ENCODE measurements around the gene GRK3. TPM values are rescaled to one million over a fixed set of nuclear protein-coding genes. Genes with fewer than 3 reads are reported as not detected.

Gene GRK3
- total and polyA plus RNA-seq, 2 donors (not counting 3 experiments of a cell fraction or from before 2014, with no cell fraction given): 0.68 to 4.4 TPM

DNA sequence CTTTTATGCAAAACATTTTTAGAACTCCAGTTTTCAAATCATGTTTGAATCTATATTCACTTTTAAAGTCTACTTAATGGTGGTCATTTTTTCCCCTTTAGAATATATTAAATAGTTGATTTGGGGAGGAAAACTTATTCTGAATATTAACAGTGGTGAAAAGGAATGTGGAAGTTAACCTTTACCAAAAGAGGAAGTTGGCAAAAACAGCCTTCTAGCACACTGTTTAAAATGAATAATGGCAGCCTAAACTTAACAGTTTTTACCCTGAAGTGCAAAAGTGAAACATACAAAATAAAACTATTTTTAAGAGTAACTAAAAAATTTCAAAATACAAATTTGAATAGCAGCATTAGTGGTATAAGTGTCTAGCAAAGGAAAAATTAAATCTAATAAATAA is 86.4 kb downstream of the GRK3 start:
- TF ChIP-seq MYC (IDR thresholded peaks at IDR 0.05; ENCODE audit: low read depth, low read length) (no peak), MAX (IDR thresholded peaks at IDR 0.05; ENCODE audit: insufficient read depth, insufficient read length) (no peak), EZH2 (IDR thresholded peaks at IDR 0.05; ENCODE audit: borderline replicate concordance, low read depth, low read length, severe bottlenecking) (no peak), POLR2A (IDR thresholded peaks at IDR 0.05; ENCODE audit: low read depth, low read length) (no peak), JUN (IDR thresholded peaks at IDR 0.05; ENCODE audit: borderline replicate concordance, insufficient read depth, insufficient read length, low read depth) (no peak), POLR2AphosphoS5 (IDR thresholded peaks at IDR 0.05; ENCODE audit: insufficient read depth, low read depth, low read length) (no peak), GATA2 (IDR thresholded peaks at IDR 0.05; ENCODE audit: insufficient read depth, insufficient read length, low read depth, low read length) (no peak), FOS (IDR thresholded peaks at IDR 0.05; ENCODE audit: borderline replicate concordance, insufficient read depth, low read length) (no peak)
- TF ChIP-seq, protein P1, sequence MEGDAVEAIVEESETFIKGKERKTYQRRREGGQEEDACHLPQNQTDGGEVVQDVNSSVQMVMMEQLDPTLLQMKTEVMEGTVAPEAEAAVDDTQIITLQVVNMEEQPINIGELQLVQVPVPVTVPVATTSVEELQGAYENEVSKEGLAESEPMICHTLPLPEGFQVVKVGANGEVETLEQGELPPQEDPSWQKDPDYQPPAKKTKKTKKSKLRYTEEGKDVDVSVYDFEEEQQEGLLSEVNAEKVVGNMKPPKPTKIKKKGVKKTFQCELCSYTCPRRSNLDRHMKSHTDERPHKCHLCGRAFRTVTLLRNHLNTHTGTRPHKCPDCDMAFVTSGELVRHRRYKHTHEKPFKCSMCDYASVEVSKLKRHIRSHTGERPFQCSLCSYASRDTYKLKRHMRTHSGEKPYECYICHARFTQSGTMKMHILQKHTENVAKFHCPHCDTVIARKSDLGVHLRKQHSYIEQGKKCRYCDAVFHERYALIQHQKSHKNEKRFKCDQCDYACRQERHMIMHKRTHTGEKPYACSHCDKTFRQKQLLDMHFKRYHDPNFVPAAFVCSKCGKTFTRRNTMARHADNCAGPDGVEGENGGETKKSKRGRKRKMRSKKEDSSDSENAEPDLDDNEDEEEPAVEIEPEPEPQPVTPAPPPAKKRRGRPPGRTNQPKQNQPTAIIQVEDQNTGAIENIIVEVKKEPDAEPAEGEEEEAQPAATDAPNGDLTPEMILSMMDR (IDR thresholded peaks at IDR 0.05; ENCODE audit: extremely low read depth in 1 of 2, insufficient read depth in 1 of 2, low read depth in 1 of 2, low read length in 2 of 2): no peak
- FAIRE-seq: no peak
- CTCF ChIA-PET: no interaction called here

More for the DNA sequence above, 86.4 kb downstream of the GRK3 start:
- no peak for DNase-seq (ENCODE audit: low read depth, low spot score)
- POLR2A ChIA-PET: no interaction called here
- H3K79me2 ChIP-seq (ENCODE audit: control insufficient read depth, insufficient read depth, low read length): no peaks in the 10 kb centered on the region
- dilution Hi-C loops (cut with MboI; ENCODE audit: extremely low pct_ligation_motif_present, low sequenced_read_pairs) (no loop called here), intact Hi-C loops (cut with micrococcal nuclease) (no loop called here)
- H3K4me2 ChIP-seq (ENCODE audit: insufficient read depth, low read length): no peak overlapping the region
- H4K20me1 ChIP-seq (replicated peaks; ENCODE audit: control insufficient read depth, extremely low read depth, insufficient read depth, low read length): no peaks in the 10 kb centered on the region
- H3K27ac ChIP-seq (ENCODE audit: insufficient read depth, low read depth, low read length): no peak overlapping the region
- no peaks in the 10 kb centered on the region for H3K4me1 ChIP-seq (ENCODE audit: control insufficient read depth, extremely low read depth, insufficient read depth, low read length)
- H3K4me3 ChIP-seq (replicated peaks in 1 of 3; ENCODE audit: insufficient read depth in 1 of 3, low read depth in 1 of 3, low read length in 3 of 3): no peak overlapping the region
- no TSS peak for BruUV-seq (replicated peaks)
- H3K9ac ChIP-seq (replicated peaks; ENCODE audit: extremely low read depth, insufficient read depth, low read length): no peak overlapping the region
- H3K36me3 ChIP-seq (ENCODE audit: control insufficient read depth in 2 of 2, extremely low read depth in 1 of 2, insufficient read depth in 2 of 2, low read length in 2 of 2): no peaks in the 10 kb centered on the region
- H3K9me3 ChIP-seq (replicated peaks; ENCODE audit: control insufficient read depth, insufficient read depth, low read length): no peaks in the 10 kb centered on the region
- H3K27me3 ChIP-seq (ENCODE audit: control insufficient read depth in 2 of 2, insufficient read depth in 2 of 2, low read length in 2 of 2): no peaks in the 10 kb centered on the region
- no peaks in the 10 kb centered on the region for H3K9me1 ChIP-seq (replicated peaks; ENCODE audit: control insufficient read depth, extremely low read depth, insufficient read depth, low read length)
- H2AFZ ChIP-seq (ENCODE audit: low read depth, low read length): no peak overlapping the region
